H1 (cell line): ENCODE results near the gene RAB34. TPM values are rescaled to one million over a fixed set of nuclear protein-coding genes. Genes with fewer than 3 reads are reported as not detected.
A peak's percentile ranks its signal among the peaks of the same experiment; 100 is the strongest.

Experiments used
- CTCF ChIA-PET: fragments of 300-600 bp; sonication (Branson Sonifier 250); formaldehyde crosslinking; loops from one replicate; lab custom pipeline; 2021; ENCODE audit not compliant: partially characterized antibody; lab: Charles Lee
- POLR2A ChIA-PET: fragments of 300-600 bp; sonication (Branson Sonifier 250); formaldehyde crosslinking; loops from one replicate; lab custom pipeline; 2021; ENCODE audit warnings: inconsistent platforms; ENCODE audit not compliant: partially characterized antibody; lab: Charles Lee
- DNase-seq, 2 experiments: peaks; one replicate each; pipeline versions ENCODE4 v3.0.0 to v3.0.0-alpha.2; 2010 to 2022; ENCODE audit warnings: low spot score in 2 of 2, low read depth in 1 of 2, mixed read lengths in 1 of 2
- FAIRE-seq: peaks from 2 replicates; lab custom pipeline; 2011; peaks lifted over from hg19 to GRCh38; lab: Jason Lieb, UNC
- H2AFZ ChIP-seq: 2 replicates; pipeline ENCODE4 v1.8.1; 2012; ENCODE audit warnings: low read length, inconsistent platforms
- H2AK5ac ChIP-seq: 2 replicates; pipeline ENCODE4 v1.6.1; 2013; ENCODE audit warnings: low read depth, low read length
- H2BK120ac ChIP-seq: replicated peaks from 2 replicates; pipeline ENCODE3; 2013; ENCODE audit warnings: low read depth, low read length, inconsistent platforms
- H2BK12ac ChIP-seq: 2 replicates; pipeline ENCODE4 v1.6.1; 2013; ENCODE audit warnings: low read depth, low read length
- H2BK15ac ChIP-seq: 2 replicates; pipeline ENCODE4 v1.6.1; 2013; ENCODE audit warnings: low read length
- H2BK20ac ChIP-seq: 2 replicates; pipeline ENCODE4 v1.6.1; 2013; ENCODE audit warnings: low read length
- H2BK5ac ChIP-seq: 2 replicates; pipeline ENCODE4 v1.6.1; 2013; ENCODE audit warnings: low read depth, low read length
- H3K14ac ChIP-seq: 2 replicates; pipeline ENCODE4 v1.6.1; 2013; ENCODE audit warnings: inconsistent platforms; ENCODE audit not compliant: insufficient read length
- H3K18ac ChIP-seq: 2 replicates; pipeline ENCODE4 v1.6.1; 2013; ENCODE audit warnings: low read length; ENCODE audit errors: extremely low read depth
- H3K23ac ChIP-seq: 2 replicates; pipeline ENCODE4 v1.6.1; 2013; ENCODE audit warnings: inconsistent platforms; ENCODE audit not compliant: insufficient read length
- H3K23me2 ChIP-seq: 2 replicates; pipeline ENCODE4 v1.6.1; 2013; ENCODE audit warnings: low read depth, low read length
- H3K27ac ChIP-seq: 2 replicates; pipeline ENCODE4 v1.6.1; 2011; ENCODE audit warnings: low read depth, low read length, inconsistent platforms
- H3K27me3 ChIP-seq, 4 experiments: replicated peaks in 1 of 4; 1 replicate in 1 of 4; 2 replicates in 3 of 4; pipeline versions ENCODE4 v1.6.1 to v1.8.1; 2011 to 2013; ENCODE audit warnings: low read length in 3 of 4, mild to moderate bottlenecking in 3 of 4, inconsistent platforms in 2 of 4, mixed read lengths in 2 of 4, moderate library complexity in 1 of 4; ENCODE audit not compliant: control insufficient read depth in 3 of 4, insufficient read depth in 3 of 4; ENCODE audit errors: extremely low read depth in 1 of 4
- H3K36me3 ChIP-seq, 4 experiments: 2 replicates each; pipeline versions ENCODE4 v1.6.1 to v1.8.1; 2011 to 2013; ENCODE audit warnings: mild to moderate bottlenecking in 4 of 4, low read length in 3 of 4, moderate library complexity in 2 of 4, control low read depth in 1 of 4, inconsistent platforms in 1 of 4; ENCODE audit not compliant: insufficient read depth in 4 of 4, control insufficient read depth in 2 of 4
- H3K4ac ChIP-seq: replicated peaks from 2 replicates; pipeline ENCODE3; 2013; ENCODE audit warnings: low read length, low read depth, mixed read lengths, inconsistent platforms; ENCODE audit not compliant: insufficient read length
- H3K4me1 ChIP-seq, 4 experiments: replicated peaks in 1 of 4; 1 replicate in 1 of 4; 2 replicates in 3 of 4; pipeline versions ENCODE4 v1.6.1 to v1.8.1; 2011 to 2013; ENCODE audit warnings: low read length in 3 of 4, inconsistent platforms in 2 of 4, mixed read lengths in 1 of 4; ENCODE audit not compliant: insufficient read depth in 4 of 4, control insufficient read depth in 3 of 4
- H3K4me2 ChIP-seq, 2 experiments: 2 replicates each; pipeline versions ENCODE4 v1.6.1 to v1.8.1; 2011 to 2013; ENCODE audit warnings: low read depth in 2 of 2, low read length in 2 of 2, control low read depth in 1 of 2, inconsistent platforms in 1 of 2, mild to moderate bottlenecking in 1 of 2; ENCODE audit not compliant: insufficient read depth in 1 of 2
- H3K4me3 ChIP-seq, 4 experiments: fragments of 200-600, 300-600 bp in 1 of 4; sonication (generic), shearing (Covaris generic), sonication (Bioruptor Twin) in 1 of 4; 2 replicates each; pipeline versions ENCODE4 v1.5.1 to v1.8.1; 2011 to 2016; ENCODE audit warnings: low read length in 4 of 4, low read depth in 3 of 4, control low read depth in 2 of 4, inconsistent platforms in 2 of 4, mild to moderate bottlenecking in 2 of 4, mixed read lengths in 1 of 4, moderate library complexity in 1 of 4; ENCODE audit not compliant: insufficient read depth in 2 of 4; ENCODE audit errors: extremely low read depth in 1 of 4
- H3K56ac ChIP-seq: replicated peaks from 2 replicates; pipeline ENCODE3; 2013; ENCODE audit warnings: low read depth, mild to moderate bottlenecking, mixed read lengths, low read length, inconsistent platforms; ENCODE audit not compliant: insufficient read length
- H3K79me1 ChIP-seq: 2 replicates; pipeline ENCODE4 v1.6.1; 2013; ENCODE audit warnings: low read depth, low read length, control low read depth
- H3K79me2 ChIP-seq, 2 experiments: 2 replicates each; pipeline versions ENCODE4 v1.6.1 to v1.8.1; 2012 to 2013; ENCODE audit warnings: low read length in 2 of 2, mild to moderate bottlenecking in 2 of 2, inconsistent platforms in 1 of 2; ENCODE audit not compliant: insufficient read depth in 2 of 2, control insufficient read depth in 1 of 2
- H3K9ac ChIP-seq, 4 experiments: replicated peaks in 1 of 4; 1 replicate in 1 of 4; 2 replicates in 3 of 4; pipeline versions ENCODE4 v1.6.1 to v1.8.1; 2011 to 2013; ENCODE audit warnings: low read depth in 3 of 4, low read length in 3 of 4, control low read depth in 2 of 4, mild to moderate bottlenecking in 2 of 4, moderate library complexity in 2 of 4, inconsistent platforms in 1 of 4; ENCODE audit errors: extremely low read depth in 1 of 4
- H3K9me3 ChIP-seq, 2 experiments: 2 replicates each; pipeline versions ENCODE4 v1.6.1 to v1.8.1; 2012 to 2013; ENCODE audit warnings: mild to moderate bottlenecking in 2 of 2, moderate library complexity in 2 of 2, control low read depth in 1 of 2, inconsistent platforms in 1 of 2, low read depth in 1 of 2, low read length in 1 of 2, mixed read lengths in 1 of 2; ENCODE audit not compliant: insufficient read depth in 2 of 2
- H4K20me1 ChIP-seq, 2 experiments: replicated peaks in 1 of 2; 2 replicates each; pipeline versions ENCODE3 to v1.8.1; 2011 to 2013; ENCODE audit warnings: inconsistent platforms in 2 of 2, low read length in 2 of 2, mild to moderate bottlenecking in 1 of 2; ENCODE audit not compliant: insufficient read depth in 2 of 2, control insufficient read depth in 1 of 2
- H4K5ac ChIP-seq: 2 replicates; pipeline ENCODE4 v1.6.1; 2013; ENCODE audit warnings: low read length, low read depth, mixed read lengths, inconsistent platforms; ENCODE audit not compliant: insufficient read length
- H4K8ac ChIP-seq: 2 replicates; pipeline ENCODE4 v1.8.0; 2013; ENCODE audit warnings: mild to moderate bottlenecking, moderate library complexity, low read length, inconsistent platforms; ENCODE audit not compliant: insufficient read depth; ENCODE audit errors: extremely low read depth
- H4K91ac ChIP-seq: replicated peaks from 2 replicates; pipeline ENCODE3; 2013; ENCODE audit warnings: low read length, mixed read lengths, inconsistent platforms; ENCODE audit not compliant: insufficient read length
- CREB1 ChIP-seq: IDR thresholded peaks from 2 replicates; pipeline ENCODE4 v1.6.1; 2012; ENCODE audit warnings: inconsistent platforms
- POLR2A ChIP-seq, 2 experiments: IDR thresholded peaks; 1 replicate in 1 of 2; 2 replicates in 1 of 2; pipeline ENCODE4 v1.6.1; 2011; ENCODE audit warnings: low read depth in 2 of 2, low read length in 2 of 2, mild to moderate bottlenecking in 2 of 2; ENCODE audit errors: control extremely low read depth in 1 of 2
- POLR2AphosphoS5 ChIP-seq: IDR thresholded peaks from 2 replicates; pipeline ENCODE4 v1.6.1; 2011; ENCODE audit warnings: low read depth, low read length
- RAD21 ChIP-seq, 2 experiments: IDR thresholded peaks in 1 of 2; conservative IDR thresholded peaks in 1 of 2; 2 replicates each; pipeline ENCODE4 v1.6.1; 2011; ENCODE audit warnings: low read depth in 2 of 2, low read length in 2 of 2, improper control_type of control experiment in 1 of 2, inconsistent platforms in 1 of 2, mild to moderate bottlenecking in 1 of 2, moderate library complexity in 1 of 2
- RFX5 ChIP-seq: IDR thresholded peaks from 2 replicates; pipeline ENCODE4 v1.6.1; 2011; ENCODE audit warnings: low read depth, low read length, improper control_type of control experiment, borderline replicate concordance
- RXRA ChIP-seq: IDR thresholded peaks from 2 replicates; pipeline ENCODE4 v1.6.1; 2011; ENCODE audit warnings: low read depth, mild to moderate bottlenecking, low read length, moderate library complexity; ENCODE audit not compliant: insufficient read depth
- SP2 ChIP-seq: IDR thresholded peaks from 2 replicates; pipeline ENCODE4 v1.6.1; 2012; ENCODE audit warnings: mild to moderate bottlenecking, low read length, inconsistent platforms
- SRF ChIP-seq: IDR thresholded peaks from 2 replicates; pipeline ENCODE4 v1.6.1; 2011; ENCODE audit warnings: mild to moderate bottlenecking, low read depth, low read length, moderate library complexity
- TAF7 ChIP-seq: optimal IDR thresholded peaks from 2 replicates; pipeline ENCODE3; 2011; ENCODE audit warnings: low read depth, mild to moderate bottlenecking, inconsistent platforms, low read length, moderate library complexity, borderline replicate concordance
- USF2 ChIP-seq: IDR thresholded peaks from 2 replicates; pipeline ENCODE4 v1.6.1; 2011; ENCODE audit warnings: low read length, improper control_type of control experiment
- whole genome bisulfite sequencing, 2 experiments: shearing (Covaris generic) in 1 of 2; methylation state at CpG; one replicate each; pipeline versions ENCODE4 v1.1.6 to v1.1.7; 2013 to 2015; ENCODE audit warnings: low lambda C conversion rate in 2 of 2, mixed read lengths in 2 of 2, inconsistent platforms in 1 of 2, low coverage in 1 of 2, missing lambda C conversion rate in 1 of 2; ENCODE audit not compliant: insufficient replicate concordance in 2 of 2, insufficient coverage in 1 of 2, insufficient read length in 1 of 2; ENCODE audit errors: extremely low coverage in 1 of 2, missing lambda C conversion rate in 1 of 2; 5-methylcytosine and 5-hydroxymethylcytosine counted together
- polyA plus RNA-seq, 7 experiments: library from polyadenylated mRNA; depleted of rRNA in 3 of 7; stranded (reverse) in 5 of 7; unstranded in 2 of 7; fragments of >200 nt in 5 of 7; fragments of 200-250 nt in 2 of 7; gene quantifications; 1 replicate in 5 of 7; 2 replicates in 1 of 7; 4 replicates in 1 of 7; pipeline versions ENCODE4 v1.2.1 to v1.2.3, GENCODE V29; 2011 to 2013; ENCODE audit warnings: missing spikeins in 2 of 7, mixed read lengths in 2 of 7
- total RNA-seq: library from RNA; stranded (reverse); fragmentation: NEBNext Ultra II Directional; extraction: Animal tissue kit (Norgen Biotek cat#: 25700); gene quantifications from 2 replicates; pipeline ENCODE4 v1.2.1, GENCODE V29; 2021

RAB34 gene
- total and polyA plus RNA-seq, 2 of the 8 experiments (the other 6 are each of a cell fraction or from before 2014, with no cell fraction given) = 237 to 305 TPM

GRCh38 chr17:28724500-28725165 lies 7.0 kb upstream of the RAB34 start:
- no peak overlapping the region for H4K91ac ChIP-seq
- no peaks in the 10 kb centered on the region; the same call in 1 of the 2 replicates for H3K79me1 ChIP-seq
- ChIA-PET POLR2A (interaction anchor here (0.7 to 17.6 kb wide), 35 partner anchors 9 to 407 kb away, joined by 3 to 813 read pairs (median 4); partner anchors contain the start of genes ALDOC, BLTP2, DHRS13 and FAM222B), CTCF (interaction anchor here (0.9 to 16.9 kb wide), 10 partner anchors 8 to 229 kb away, joined by 3 to 316 read pairs (median 4); partner anchors contain the start of genes DHRS13 and TRAF4)
- H3K27me3 ChIP-seq = no peaks in the 10 kb centered on the region
- peaks cover 21% of the 10 kb centered on the region for H3K23me2 ChIP-seq
- peaks cover 0 to 15% (median 6%) of the 10 kb centered on the region in 4 experiments; a peak in 6 of 7 replicates for H3K4me1 ChIP-seq
- no peak overlapping the region for H3K56ac ChIP-seq
- peak overlapping the region; percentile 89 for H3K27ac ChIP-seq
- peaks cover 19 to 49% (median 36%) of the 10 kb centered on the region in 4 experiments for H3K36me3 ChIP-seq
- FAIRE-seq = no peak
- H3K14ac ChIP-seq = no peak overlapping the region
- H2BK15ac ChIP-seq = no peak overlapping the region
- no peak overlapping the region for H2BK20ac ChIP-seq
- peaks cover 6 to 19% of the 10 kb centered on the region in 2 experiments for H4K20me1 ChIP-seq
- no peak overlapping the region for H3K18ac ChIP-seq
- H2AFZ ChIP-seq = no peak overlapping the region
- no peak overlapping the region; the same call in 1 of the 2 replicates for H2AK5ac ChIP-seq
- peak overlapping the region; percentile 57 to 81 (median 72) for H3K4me3 ChIP-seq
- H3K4ac ChIP-seq = no peak overlapping the region
- 78% methylated on average over 10 of the region's 10 CpGs; no CpG with 5 or more reads in 1 of the 2 experiments for WGBS, 2 experiments
- H3K79me2 ChIP-seq = peaks cover 5 to 37% of the 10 kb centered on the region in 2 experiments; a peak in 3 of 4 replicates
- no peak overlapping the region for H3K23ac ChIP-seq
- DNase-seq = no peak
- peak overlapping the region in 2 of 4 experiments; percentile 79 to 88; a peak in 4 of 7 replicates for H3K9ac ChIP-seq
- H3K9me3 ChIP-seq = no peaks in the 10 kb centered on the region
- peak overlapping the region; percentile 67; the same call in 1 of the 2 replicates for H2BK5ac ChIP-seq
- no peak overlapping the region for H4K8ac ChIP-seq
- H2BK120ac ChIP-seq = no peak overlapping the region
- H2BK12ac ChIP-seq = no peak overlapping the region
- H3K4me2 ChIP-seq = peak overlapping the region; percentile 85 to 95
- no peak overlapping the region for H4K5ac ChIP-seq
- TF ChIP-seq POLR2A (IDR thresholded peaks at IDR 0.05; ENCODE audit: control extremely low read depth in 1 of 2, low read depth in 2 of 2, low read length in 2 of 2) = peak; percentile 50 to 84; a peak in 2 of 3 replicates
- TF ChIP-seq SP2 = no peak
- TF ChIP-seq SRF = no peak
- TF ChIP-seq RXRA = no peak
- TF ChIP-seq TAF7 = peak; percentile 39
- peak; percentile 38; the same call in 1 of the 2 replicates for TF ChIP-seq POLR2AphosphoS5
- TF ChIP-seq USF2 = peak; percentile 2; the same call in 1 of the 2 replicates
- no peak for TF ChIP-seq RAD21 (IDR thresholded peaks at IDR 0.05 in 1 of 2, conservative IDR thresholded peaks at IDR 0.05 in 1 of 2; ENCODE audit: low read depth in 2 of 2, low read length in 2 of 2)
- TF ChIP-seq CREB1 = no peak
- TF ChIP-seq RFX5 = no peak
